GM18499 (cell line): Measurements from ENCODE around the gene BHLHA15.
A peak's percentile ranks its signal among the peaks of the same experiment; 100 is the strongest.

Experiments
- ATAC-seq: cut with Tn5 transposase; IDR thresholded peaks from one replicate; pipeline ENCODE4 v1.9.1; 2021; ENCODE audit warnings: moderate number of reproducible peaks; ENCODE audit not compliant: insufficient read depth, unreplicated experiment

The BHLHA15 gene

DNA sequence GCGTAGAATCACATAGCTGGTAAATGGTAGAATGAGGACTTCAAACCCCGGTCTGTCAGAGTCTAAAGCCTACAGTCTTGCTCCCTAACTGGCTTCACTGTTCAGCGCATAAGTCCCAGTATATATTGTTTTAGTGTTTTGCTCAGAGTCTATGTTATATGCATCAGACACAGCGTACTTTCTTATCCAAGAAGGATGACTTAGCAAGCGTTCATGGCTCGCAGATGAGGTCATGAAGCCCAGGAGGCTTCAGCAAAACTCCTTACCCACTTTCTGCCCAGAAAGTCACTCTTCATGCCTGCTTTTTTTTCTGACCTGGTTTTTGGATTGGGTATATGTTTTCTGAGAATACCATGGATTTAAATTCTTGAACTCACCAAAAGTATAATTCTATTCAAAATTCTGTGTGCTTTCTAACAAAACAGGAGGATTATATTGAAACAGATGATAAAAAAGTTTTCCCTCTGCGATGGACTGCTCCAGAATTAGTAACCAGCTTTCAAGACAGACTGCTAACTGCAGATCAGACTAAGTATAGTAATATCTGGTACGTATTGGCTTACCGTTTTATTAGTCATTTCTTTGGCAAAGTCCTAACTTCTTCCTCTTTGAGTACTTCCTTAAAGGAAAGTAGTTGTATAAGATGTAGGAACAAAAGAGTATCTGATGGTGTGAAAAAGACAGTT is 24.6 kb upstream of the BHLHA15 start:
- ATAC-seq, result no peak

- no peak for ATAC-seq
Observed at GRCh38 chr7:98187138-98187502, 24.1 kb upstream of the BHLHA15 start.

GRCh38 chr7:98189559-98189958 is 21.7 kb upstream of the BHLHA15 start:
- no peak for ATAC-seq

GRCh38 chr7:98191668-98192431 is 19.4 kb upstream of the BHLHA15 start:
- ATAC-seq, result no peak

DNA sequence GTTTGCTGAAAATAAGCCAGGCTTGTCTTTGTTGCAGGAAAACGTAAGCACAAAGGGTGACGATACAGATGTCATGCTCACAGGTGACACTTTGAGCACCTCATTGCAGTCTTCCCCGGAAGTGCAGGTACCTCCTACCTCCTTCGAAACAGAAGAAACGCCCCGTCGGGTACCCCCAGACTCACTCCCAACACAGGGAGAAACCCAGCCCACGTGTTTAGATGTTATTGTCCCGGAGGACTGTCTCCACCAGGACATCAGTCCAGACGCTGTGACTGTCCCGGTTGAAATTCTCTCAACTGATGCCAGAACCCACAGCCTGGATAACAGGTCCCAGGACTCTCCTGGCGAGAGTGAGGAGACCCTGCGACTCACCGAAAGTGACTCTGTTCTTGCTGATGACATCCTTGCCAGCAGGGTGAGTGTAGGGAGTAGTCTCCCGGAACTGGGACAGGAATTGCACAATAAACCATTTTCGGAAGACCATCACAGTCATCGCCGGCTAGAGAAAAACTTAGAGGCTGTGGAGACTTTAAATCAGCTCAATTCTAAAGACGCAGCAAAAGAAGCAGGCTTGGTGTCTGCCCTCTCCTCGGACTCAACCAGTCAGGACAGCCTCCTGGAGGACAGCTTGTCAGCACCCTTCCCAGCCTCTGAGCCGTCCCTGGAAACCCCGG is 18.3 kb upstream of the BHLHA15 start:
- ATAC-seq, result no peak

GRCh38 chr7:98193474-98194180 is 17.6 kb upstream of the BHLHA15 start:
- no peak for ATAC-seq

DNA sequence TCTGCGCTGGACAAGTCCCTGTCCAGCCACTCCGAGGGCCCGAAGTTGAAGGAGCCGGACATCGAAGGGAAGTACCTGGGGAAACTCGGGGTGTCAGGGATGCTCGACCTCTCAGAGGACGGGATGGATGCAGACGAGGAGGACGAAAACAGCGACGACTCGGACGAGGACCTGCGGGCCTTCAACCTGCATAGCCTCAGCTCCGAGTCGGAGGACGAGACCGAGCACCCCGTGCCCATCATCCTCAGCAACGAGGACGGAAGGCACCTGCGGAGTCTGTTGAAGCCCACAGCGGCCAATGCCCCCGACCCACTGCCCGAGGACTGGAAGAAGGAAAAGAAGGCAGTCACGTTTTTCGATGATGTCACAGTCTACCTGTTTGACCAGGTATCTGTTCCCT is 17.1 kb upstream of the BHLHA15 start:
- no peak for ATAC-seq

- no peak for ATAC-seq
Observed at GRCh38 chr7:98194672-98195457, 16.4 kb upstream of the BHLHA15 start.

DNA sequence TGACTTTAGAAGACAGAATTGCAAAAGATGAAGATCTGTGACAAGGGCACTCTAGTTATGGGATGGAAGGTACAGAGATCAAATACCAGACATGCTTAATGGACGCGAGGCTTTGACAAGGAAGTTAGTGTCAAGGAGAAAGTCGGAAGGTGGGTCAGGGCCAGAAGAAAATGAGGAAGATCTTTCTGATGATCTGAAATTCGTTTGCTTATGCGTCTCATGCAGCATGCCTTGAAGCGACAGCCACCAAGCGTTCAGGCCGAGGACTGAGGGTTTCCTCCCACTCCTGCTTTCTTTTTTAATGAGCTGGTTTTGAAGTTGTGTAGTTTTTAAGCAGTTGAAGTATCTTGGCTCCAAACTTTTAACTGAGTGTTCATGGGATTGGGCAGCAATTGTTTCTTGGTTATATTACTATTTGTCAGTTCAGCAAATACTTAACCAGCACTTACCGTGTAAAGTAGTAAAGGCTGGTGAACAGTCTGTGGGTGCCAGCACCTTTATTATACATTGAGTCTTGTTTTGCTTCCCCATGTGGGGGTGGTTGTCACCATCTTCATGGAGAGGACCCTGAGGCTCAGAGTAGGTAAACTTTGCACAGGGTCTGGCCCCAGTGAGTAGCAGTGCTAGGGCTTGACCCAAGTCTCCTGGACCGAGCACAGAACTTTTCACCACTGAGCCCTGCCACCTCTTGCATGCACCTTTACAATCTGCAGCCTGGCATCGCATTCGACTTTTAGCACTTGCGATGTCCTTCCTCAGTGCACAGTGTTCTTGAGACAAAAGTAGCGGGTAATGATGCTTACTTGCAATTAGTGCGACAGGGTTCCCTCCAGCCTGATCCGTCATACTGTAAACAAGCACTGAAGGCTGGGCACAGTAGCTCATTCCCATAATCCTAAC is 14.3 kb upstream of the BHLHA15 start:
- no peak for ATAC-seq

GRCh38 chr7:98199131-98199530 is 12.1 kb upstream of the BHLHA15 start:
- ATAC-seq, result no peak

- peak; percentile 27 for ATAC-seq
Observed at GRCh38 chr7:98200364-98200763, 10.9 kb upstream of the BHLHA15 start.

GRCh38 chr7:98202367-98203195 is 8.7 kb upstream of the BHLHA15 start:
- peak; percentile 82 for ATAC-seq

- no peak for ATAC-seq
Observed at GRCh38 chr7:98203261-98203963, 7.8 kb upstream of the BHLHA15 start.

DNA sequence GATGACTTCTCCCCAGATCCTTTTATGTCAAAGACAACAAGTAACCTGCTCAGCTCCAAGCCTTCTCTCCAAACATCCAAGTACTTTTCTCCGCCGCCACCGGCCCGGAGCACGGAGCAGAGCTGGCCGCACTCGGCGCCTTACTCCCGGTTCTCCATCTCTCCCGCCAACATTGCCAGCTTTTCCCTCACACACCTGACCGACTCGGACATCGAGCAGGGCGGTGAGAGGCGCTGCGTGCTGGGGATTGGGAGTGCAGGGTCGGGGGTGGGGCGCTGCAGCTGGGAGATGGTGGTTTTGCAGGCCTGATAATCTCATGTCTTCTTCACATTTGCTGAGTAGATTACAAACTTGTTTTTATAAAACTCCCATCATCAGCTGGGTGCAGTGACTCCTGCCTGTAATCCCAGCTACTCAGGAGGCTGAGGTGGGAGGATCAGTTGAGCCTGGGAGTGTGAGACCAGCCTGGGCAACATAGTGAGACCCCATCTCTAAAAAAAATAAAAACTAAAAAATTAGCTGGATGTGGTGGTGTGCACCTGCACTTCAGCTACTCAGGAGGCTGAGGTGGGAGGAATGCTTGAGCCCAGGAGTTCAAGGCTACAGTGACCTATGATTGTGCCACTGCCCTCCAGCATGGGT is 7.2 kb upstream of the BHLHA15 start:
- ATAC-seq, result no peak

DNA sequence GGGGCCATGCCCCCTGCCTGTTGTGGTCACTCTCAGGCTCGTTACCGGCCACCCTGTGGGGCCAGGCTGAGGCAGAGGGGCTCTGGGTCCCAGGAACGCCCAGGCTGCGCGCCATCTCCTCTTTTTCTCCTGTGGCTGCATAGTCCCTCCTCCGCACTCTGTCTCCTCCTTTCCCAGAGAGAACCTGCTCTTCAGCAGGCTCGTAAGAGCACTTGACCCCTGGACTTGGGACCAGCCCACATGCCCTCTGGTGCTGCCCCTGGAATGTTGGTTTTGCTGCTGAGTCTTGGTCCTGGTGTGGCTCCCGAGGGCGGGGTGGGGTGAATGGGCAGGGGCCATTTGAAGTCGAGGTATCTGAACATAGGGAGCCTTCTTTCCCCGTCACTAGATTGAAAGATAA is 6.6 kb upstream of the BHLHA15 start:
- no peak for ATAC-seq

DNA sequence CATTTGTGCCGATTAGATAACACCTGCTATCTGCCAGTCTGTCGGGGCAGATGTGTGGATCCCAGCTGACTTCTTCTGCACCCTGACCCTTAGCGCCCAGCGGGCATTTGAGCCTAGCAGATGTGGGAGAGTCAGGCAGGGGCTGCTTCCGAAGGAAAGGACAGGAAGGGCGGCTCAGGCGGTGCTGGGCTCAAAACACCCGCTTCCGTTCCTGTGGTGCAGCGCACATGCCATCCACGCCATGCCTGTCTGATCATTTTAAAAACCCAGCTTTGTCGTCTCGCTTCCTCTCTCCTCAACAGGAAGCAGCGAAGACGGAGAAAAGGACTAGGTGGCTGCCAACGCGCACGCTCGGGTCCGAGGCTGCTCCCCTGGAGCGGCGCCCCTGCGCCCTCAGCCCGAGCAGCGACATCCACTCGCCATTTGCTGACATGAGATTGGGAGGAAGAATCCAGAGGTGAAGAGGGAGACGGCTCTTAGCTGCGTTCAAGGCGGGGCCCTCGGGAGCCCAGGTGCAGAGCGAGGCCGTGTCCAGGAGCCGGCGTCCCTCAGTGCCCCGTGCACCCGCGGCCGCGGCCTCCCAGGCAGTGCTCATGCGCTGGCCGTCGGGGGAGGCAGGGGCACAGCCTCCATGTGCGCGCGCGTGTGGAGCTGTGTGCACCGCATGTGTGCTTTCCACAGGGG is 5.9 kb upstream of the BHLHA15 start:
- ATAC-seq, result no peak
